ENCODE measurements around the gene SLITRK4. TPM values are rescaled to one million over a fixed set of nuclear protein-coding genes. Genes with fewer than 3 reads are reported as not detected.

The SLITRK4 gene, protein sequence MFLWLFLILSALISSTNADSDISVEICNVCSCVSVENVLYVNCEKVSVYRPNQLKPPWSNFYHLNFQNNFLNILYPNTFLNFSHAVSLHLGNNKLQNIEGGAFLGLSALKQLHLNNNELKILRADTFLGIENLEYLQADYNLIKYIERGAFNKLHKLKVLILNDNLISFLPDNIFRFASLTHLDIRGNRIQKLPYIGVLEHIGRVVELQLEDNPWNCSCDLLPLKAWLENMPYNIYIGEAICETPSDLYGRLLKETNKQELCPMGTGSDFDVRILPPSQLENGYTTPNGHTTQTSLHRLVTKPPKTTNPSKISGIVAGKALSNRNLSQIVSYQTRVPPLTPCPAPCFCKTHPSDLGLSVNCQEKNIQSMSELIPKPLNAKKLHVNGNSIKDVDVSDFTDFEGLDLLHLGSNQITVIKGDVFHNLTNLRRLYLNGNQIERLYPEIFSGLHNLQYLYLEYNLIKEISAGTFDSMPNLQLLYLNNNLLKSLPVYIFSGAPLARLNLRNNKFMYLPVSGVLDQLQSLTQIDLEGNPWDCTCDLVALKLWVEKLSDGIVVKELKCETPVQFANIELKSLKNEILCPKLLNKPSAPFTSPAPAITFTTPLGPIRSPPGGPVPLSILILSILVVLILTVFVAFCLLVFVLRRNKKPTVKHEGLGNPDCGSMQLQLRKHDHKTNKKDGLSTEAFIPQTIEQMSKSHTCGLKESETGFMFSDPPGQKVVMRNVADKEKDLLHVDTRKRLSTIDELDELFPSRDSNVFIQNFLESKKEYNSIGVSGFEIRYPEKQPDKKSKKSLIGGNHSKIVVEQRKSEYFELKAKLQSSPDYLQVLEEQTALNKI
- total RNA-seq, result 0.30 TPM
- long read RNA-seq, partial matches to known transcripts, result 0 of 2 reads
- long read RNA-seq, other reads (novel, unspliced or antisense), result 0 of 2 reads

DNA sequence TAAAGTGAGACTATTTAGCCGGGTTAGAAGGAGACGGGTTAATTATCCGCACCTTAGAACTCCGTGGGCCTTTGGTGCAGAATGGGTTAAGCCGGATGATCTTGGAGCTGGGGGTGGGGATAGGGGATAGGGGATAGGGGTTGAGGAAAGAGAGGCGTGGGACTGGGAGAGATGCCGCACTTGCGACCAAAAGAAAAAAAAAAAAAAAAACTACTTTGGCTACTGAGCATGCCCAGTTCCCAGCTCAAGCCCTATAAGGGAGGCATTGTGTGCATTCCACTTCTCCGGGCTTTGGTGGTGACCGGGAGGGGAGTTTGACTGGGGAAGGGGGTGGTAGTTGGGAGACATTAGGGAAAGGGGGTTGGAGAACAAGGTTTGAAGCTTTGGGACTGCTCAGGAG, at the start of gene SLITRK4:
SLITRK4 (minus strand) TSS at position 187 of the 400 bp plus-strand sequence. CDS start 4,993 bp downstream, outside the sequence.
- Histone ChIP-seq H3K36me3 (no peaks in the 10 kb centered on the region), H3K9me3 (replicated peaks) (no peaks in the 10 kb centered on the region), H3K27ac (replicated peaks) (no peak within 1 kb of the TSS), H3K27me3 (ENCODE audit: low read depth) (peaks cover 37% of the 10 kb centered on the region), H3K4me3 (peak within 1 kb of the TSS; percentile 58), H3K4me1 (peaks cover 4% of the 10 kb centered on the region)
- intact Hi-C loops (cut with micrococcal nuclease), result no loop called here
- TF ChIP-seq, protein P1, sequence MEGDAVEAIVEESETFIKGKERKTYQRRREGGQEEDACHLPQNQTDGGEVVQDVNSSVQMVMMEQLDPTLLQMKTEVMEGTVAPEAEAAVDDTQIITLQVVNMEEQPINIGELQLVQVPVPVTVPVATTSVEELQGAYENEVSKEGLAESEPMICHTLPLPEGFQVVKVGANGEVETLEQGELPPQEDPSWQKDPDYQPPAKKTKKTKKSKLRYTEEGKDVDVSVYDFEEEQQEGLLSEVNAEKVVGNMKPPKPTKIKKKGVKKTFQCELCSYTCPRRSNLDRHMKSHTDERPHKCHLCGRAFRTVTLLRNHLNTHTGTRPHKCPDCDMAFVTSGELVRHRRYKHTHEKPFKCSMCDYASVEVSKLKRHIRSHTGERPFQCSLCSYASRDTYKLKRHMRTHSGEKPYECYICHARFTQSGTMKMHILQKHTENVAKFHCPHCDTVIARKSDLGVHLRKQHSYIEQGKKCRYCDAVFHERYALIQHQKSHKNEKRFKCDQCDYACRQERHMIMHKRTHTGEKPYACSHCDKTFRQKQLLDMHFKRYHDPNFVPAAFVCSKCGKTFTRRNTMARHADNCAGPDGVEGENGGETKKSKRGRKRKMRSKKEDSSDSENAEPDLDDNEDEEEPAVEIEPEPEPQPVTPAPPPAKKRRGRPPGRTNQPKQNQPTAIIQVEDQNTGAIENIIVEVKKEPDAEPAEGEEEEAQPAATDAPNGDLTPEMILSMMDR (IDR thresholded peaks at IDR 0.05; ENCODE audit: borderline replicate concordance), result no peak
- DNase-seq, result no peak

DNA sequence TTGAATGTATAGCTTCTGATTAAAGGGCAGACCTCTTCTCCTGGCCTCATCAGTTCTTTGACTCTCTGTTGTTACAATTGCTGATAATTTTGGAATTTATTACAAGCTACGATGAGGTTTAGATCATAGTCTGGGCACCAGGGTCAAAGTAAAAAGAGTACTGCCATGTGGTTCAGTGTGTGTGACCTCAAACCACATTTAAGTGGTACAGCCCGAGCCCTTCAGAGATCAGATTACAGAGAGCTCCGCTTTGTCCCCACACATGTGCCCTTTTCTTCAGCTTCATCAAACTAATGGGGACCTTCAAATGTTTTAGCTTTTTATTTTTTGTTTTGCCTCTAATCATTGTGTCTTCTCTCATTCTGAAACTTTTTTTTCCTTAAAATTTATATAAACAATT, 47.6 kb upstream of the SLITRK4 start:
- Histone ChIP-seq H3K4me1 (no peaks in the 10 kb centered on the region), H3K27me3 (ENCODE audit: low read depth) (no peaks in the 10 kb centered on the region), H3K27ac (replicated peaks) (no peak overlapping the region), H3K9me3 (replicated peaks) (no peaks in the 10 kb centered on the region), H3K4me3 (no peak overlapping the region), H3K36me3 (no peaks in the 10 kb centered on the region)
- DNase-seq, result no peak
- TF ChIP-seq, protein P1 (IDR thresholded peaks at IDR 0.05; ENCODE audit: borderline replicate concordance), result no peak
- intact Hi-C loops (cut with micrococcal nuclease), result no loop called here

DNA sequence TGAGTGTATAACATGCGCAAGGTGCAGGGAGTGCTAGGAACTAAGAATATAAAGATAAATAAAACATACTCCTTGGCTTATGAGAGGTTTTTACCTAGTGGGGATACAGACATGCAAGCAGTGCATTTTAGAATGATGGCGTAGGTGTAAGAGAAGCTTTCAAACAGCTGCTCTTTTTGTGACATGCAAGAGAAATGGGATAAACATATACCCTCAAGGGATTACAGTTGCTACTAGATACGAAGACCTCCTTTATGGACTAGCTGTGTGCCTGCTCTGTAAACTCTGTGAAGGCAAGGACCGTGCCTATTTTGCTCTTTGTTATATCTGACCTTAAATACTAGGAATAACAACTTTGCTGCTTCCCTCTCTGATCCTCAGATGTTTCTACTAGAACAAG, 39.0 kb upstream of the SLITRK4 start:
- Histone ChIP-seq H3K27ac (replicated peaks) (no peak overlapping the region), H3K27me3 (ENCODE audit: low read depth) (no peaks in the 10 kb centered on the region), H3K36me3 (no peaks in the 10 kb centered on the region), H3K4me1 (no peaks in the 10 kb centered on the region), H3K9me3 (replicated peaks) (no peaks in the 10 kb centered on the region), H3K4me3 (no peak overlapping the region)
- intact Hi-C loops (cut with micrococcal nuclease), result no loop called here
- TF ChIP-seq, protein P1 (IDR thresholded peaks at IDR 0.05; ENCODE audit: borderline replicate concordance), result no peak
- DNase-seq, result no peak

DNA sequence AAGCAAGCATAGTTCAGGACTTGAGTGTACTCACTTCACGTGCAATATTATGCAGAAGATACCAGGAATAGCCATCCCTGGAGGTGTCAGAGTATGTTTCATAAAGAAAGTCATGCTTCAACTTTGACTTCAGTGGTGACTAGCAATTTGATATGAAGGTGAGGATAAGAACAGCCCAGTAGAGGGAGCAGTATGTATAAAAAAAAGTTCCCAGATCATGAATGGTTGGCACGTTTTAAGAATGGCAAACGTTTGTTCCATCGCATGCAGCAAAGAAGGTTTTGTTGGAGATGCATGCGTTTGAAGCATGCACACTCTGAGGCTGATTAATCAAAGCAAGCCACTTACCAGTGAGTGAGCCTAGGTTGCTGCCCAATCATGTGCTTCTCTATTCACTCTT, 33.5 kb upstream of the SLITRK4 start:
- Histone ChIP-seq H3K27ac (replicated peaks) (no peak overlapping the region), H3K4me3 (no peak overlapping the region), H3K4me1 (no peaks in the 10 kb centered on the region), H3K9me3 (replicated peaks) (no peaks in the 10 kb centered on the region), H3K36me3 (no peaks in the 10 kb centered on the region), H3K27me3 (ENCODE audit: low read depth) (no peaks in the 10 kb centered on the region)
- DNase-seq, result no peak
- TF ChIP-seq, protein P1 (IDR thresholded peaks at IDR 0.05; ENCODE audit: borderline replicate concordance), result no peak
- intact Hi-C loops (cut with micrococcal nuclease), result no loop called here

DNA sequence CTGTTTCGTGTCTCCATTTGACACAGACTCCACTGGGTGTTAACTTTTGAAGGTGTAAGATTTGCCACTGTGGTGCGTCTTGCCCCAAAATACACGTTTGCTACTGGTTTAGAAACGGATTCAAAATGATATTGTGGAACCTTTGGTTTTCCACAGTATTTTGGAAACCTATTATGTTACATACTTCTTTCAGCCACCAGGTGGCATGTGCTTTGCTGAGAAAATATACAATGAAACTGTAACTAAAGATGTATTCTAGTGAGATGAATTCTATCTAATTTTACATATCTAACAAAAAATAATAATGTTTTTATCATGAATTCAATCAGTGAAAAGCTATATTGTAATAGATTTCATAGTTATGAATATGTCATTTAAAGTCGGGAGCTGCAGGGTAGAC, 28.4 kb upstream of the SLITRK4 start:
- H3K4me3 ChIP-seq, result no peak overlapping the region
- DNase-seq, result no peak
- TF ChIP-seq, protein P1 (IDR thresholded peaks at IDR 0.05; ENCODE audit: borderline replicate concordance), result peak; percentile 50
- intact Hi-C loops (cut with micrococcal nuclease), result no loop called here
- H3K36me3 ChIP-seq, result no peaks in the 10 kb centered on the region
- H3K9me3 ChIP-seq (replicated peaks), result no peaks in the 10 kb centered on the region
- no peak overlapping the region for H3K27ac ChIP-seq (replicated peaks)
- no peaks in the 10 kb centered on the region for H3K27me3 ChIP-seq (ENCODE audit: low read depth)
- H3K4me1 ChIP-seq, result no peaks in the 10 kb centered on the region

All from left ventricle myocardium inferior (tissue), 1 donor.